A549 (cell line): ENCODE data around the gene CAMKMT. TPM values are rescaled to one million over a fixed set of nuclear protein-coding genes. Genes with fewer than 3 reads are reported as not detected.
A peak's percentile ranks its signal among the peaks of the same experiment; 100 is the strongest.
"Not testable (repeated sequence)": the region's sequence is repeated elsewhere in the genome, so short reads cannot be mapped to it uniquely, and the experiment has no call there.

ENCODE experiments used
- ATAC-seq, 2 experiments: fragments of 200-7000 bp in 1 of 2; fragments of >200 bp in 1 of 2; cut with Nextera tagmentation in 1 of 2; cut with Tn5 transposase in 1 of 2; 3 replicates each; pipeline versions ENCODE4 v1.8.0 to v1.9.1; 2018 to 2020; ENCODE audit warnings: mild to moderate bottlenecking in 1 of 2, moderate library complexity in 1 of 2
- CTCF ChIA-PET: fragments of 300-600 bp; sonication (Branson Sonifier 250); formaldehyde crosslinking; extraction: SDS; loops from one replicate; lab custom pipeline; 2021; ENCODE audit warnings: antibody characterized with exemption, inconsistent platforms; lab: Yijun Ruan, JAX
- POLR2A ChIA-PET: fragments of 350-600 bp; formaldehyde crosslinking; extraction: SDS; loops from one replicate; lab custom pipeline; 2021; ENCODE audit warnings: antibody characterized with exemption, inconsistent platforms; lab: Yijun Ruan, JAX
- DNase-seq, 2 experiments: peaks; one replicate each; pipeline versions ENCODE4 v3.0.0 to v3.0.0-alpha.2; 2011 to 2016; ENCODE audit warnings: low read depth in 1 of 2, low spot score in 1 of 2
- FAIRE-seq: peaks from 2 replicates; lab custom pipeline; 2011; peaks lifted over from hg19 to GRCh38; lab: Jason Lieb, UNC
- H3K27ac ChIP-seq, 2 experiments: fragments of >200 bp; sonication (Bioruptor Twin); formaldehyde crosslinking; 3 replicates each; pipeline ENCODE4 v1.5.1; 2016 to 2017
- H3K4me1 ChIP-seq: fragments of >200 bp; sonication (Bioruptor Twin); formaldehyde crosslinking; 3 replicates; pipeline ENCODE4 v1.6.1; 2016
- H3K4me2 ChIP-seq: fragments of >200 bp; sonication (Bioruptor Twin); formaldehyde crosslinking; 3 replicates; pipeline ENCODE4 v1.6.1; 2016
- H3K4me3 ChIP-seq: fragments of >200 bp; sonication (Bioruptor Twin); formaldehyde crosslinking; 3 replicates; pipeline ENCODE4 v1.5.1; 2016
- H3K9me3 ChIP-seq: fragments of >200 bp; sonication (Bioruptor Twin); formaldehyde crosslinking; 3 replicates; pipeline ENCODE4 v1.6.1; 2016
- CBX8 ChIP-seq: fragments of 200-600 bp; sonication (generic); IDR thresholded peaks from 2 replicates; pipeline ENCODE4 v1.6.1; 2016
- CEBPB ChIP-seq, 2 experiments: fragments of >200 bp in 1 of 2; sonication (Bioruptor Twin) in 1 of 2; formaldehyde crosslinking in 1 of 2; IDR thresholded peaks; 2 replicates each; pipeline ENCODE4 v1.6.1; 2012 to 2016
- CHD4 ChIP-seq: fragments of 200-600 bp; sonication (generic); IDR thresholded peaks from 2 replicates; pipeline ENCODE4 v1.6.1; 2016; ENCODE audit warnings: antibody characterized with exemption, mild to moderate bottlenecking, borderline replicate concordance
- EHMT2 ChIP-seq: fragments of 200-600 bp; sonication (generic); IDR thresholded peaks from 2 replicates; pipeline ENCODE4 v1.6.1; 2016; ENCODE audit warnings: antibody characterized with exemption, low read depth, mild to moderate bottlenecking, moderate library complexity
- ESRRA ChIP-seq: fragments of 150-350 bp; IDR thresholded peaks from 2 replicates; pipeline ENCODE4 v1.6.1; 2014; ENCODE audit warnings: mild to moderate bottlenecking, low read length, borderline replicate concordance
- GATA3 ChIP-seq: IDR thresholded peaks from 2 replicates; pipeline ENCODE4 v1.6.1; 2012; ENCODE audit warnings: borderline replicate concordance
- HDAC2 ChIP-seq: fragments of 200-600 bp; sonication (generic); IDR thresholded peaks from 2 replicates; pipeline ENCODE4 v1.6.1; 2016
- HOXA7 ChIP-seq: fragments of 250-450 bp; sonication (Bioruptor Pico); IDR thresholded peaks from 2 replicates; pipeline ENCODE4 v1.5.0; 2020; ENCODE audit warnings: mild to moderate bottlenecking, moderate library complexity
- NPAS2 ChIP-seq: fragments of 250-450 bp; sonication (Bioruptor Pico); IDR thresholded peaks from 2 replicates; pipeline ENCODE4 v1.8.0; 2022; ENCODE audit warnings: mild to moderate bottlenecking, moderate library complexity, borderline replicate concordance
- PHF8 ChIP-seq: fragments of 200-600 bp; sonication (generic); IDR thresholded peaks from 2 replicates; pipeline ENCODE4 v1.6.1; 2016; ENCODE audit warnings: low read depth, mild to moderate bottlenecking, antibody characterized with exemption, moderate library complexity, borderline replicate concordance
- RAD21 ChIP-seq, 2 experiments: fragments of >200 bp in 1 of 2; sonication (Bioruptor Twin) in 1 of 2; formaldehyde crosslinking in 1 of 2; IDR thresholded peaks in 1 of 2; conservative IDR thresholded peaks in 1 of 2; 2 replicates in 1 of 2; 3 replicates in 1 of 2; pipeline ENCODE4 v1.6.1; 2012 to 2018; ENCODE audit warnings: inconsistent platforms in 1 of 2
- RARB ChIP-seq: fragments of 250-450 bp; sonication (Bioruptor Pico); IDR thresholded peaks from 2 replicates; pipeline ENCODE4 v1.8.0; 2021; ENCODE audit warnings: mild to moderate bottlenecking, moderate library complexity
- RCOR1 ChIP-seq: fragments of 150-350 bp; IDR thresholded peaks from 2 replicates; pipeline ENCODE4 v1.6.1; 2014; ENCODE audit warnings: antibody characterized with exemption, low read length, low read depth
- SMC3 ChIP-seq: fragments of >200 bp; sonication (Bioruptor Twin); formaldehyde crosslinking; IDR thresholded peaks from 3 replicates; pipeline ENCODE4 v1.6.1; 2018; ENCODE audit warnings: inconsistent platforms
- TP53 ChIP-seq: fragments of 250-450 bp; sonication (Bioruptor Pico); IDR thresholded peaks from 2 replicates; pipeline ENCODE4 v1.5.0; 2021; ENCODE audit warnings: mild to moderate bottlenecking, moderate library complexity
- ZC3H11A ChIP-seq: fragments of 450-650 bp; IDR thresholded peaks from 2 replicates; pipeline ENCODE4 v1.6.1; 2014; ENCODE audit warnings: antibody characterized with exemption, mild to moderate bottlenecking
- ZNF302 ChIP-seq: fragments of 250-450 bp; sonication (Bioruptor Pico); IDR thresholded peaks from 2 replicates; pipeline ENCODE4 v1.9.0; 2021; ENCODE audit warnings: inconsistent platforms, mild to moderate bottlenecking, moderate library complexity
- WGBS: methylation state at CpG from one replicate; pipeline ENCODE4 v1.1.6; 2017; ENCODE audit errors: missing lambda C conversion rate; 5-methylcytosine and 5-hydroxymethylcytosine counted together
- polyA plus RNA-seq, 4 experiments: library from polyadenylated mRNA; depleted of rRNA in 3 of 4; stranded (reverse); fragments of >200 nt; fragmentation: RNase III in 1 of 4; extraction: RNeasy Plus Mini Kit Qiagen cat#74134 plus additional on column Dnase treatment in 1 of 4; gene quantifications; 2 replicates in 3 of 4; 3 replicates in 1 of 4; pipeline ENCODE4 v1.2.3, GENCODE V29; 2011 to 2017
- TF ChIP-seq, protein P1 (sequence below): fragments of >200 bp; sonication (Bioruptor Twin); formaldehyde crosslinking; IDR thresholded peaks from 3 replicates; pipeline ENCODE4 v1.6.1; 2016
- TF ChIP-seq, protein P2 (sequence below): IDR thresholded peaks from 2 replicates; pipeline ENCODE4 v1.6.1; 2012
- TF ChIP-seq, protein P3 (sequence below): fragments of 150-350 bp; IDR thresholded peaks from 2 replicates; pipeline ENCODE4 v1.6.1; 2014; ENCODE audit warnings: low read depth, mild to moderate bottlenecking, low read length
- TF ChIP-seq, protein P4 (sequence below): IDR thresholded peaks from 2 replicates; pipeline ENCODE4 v1.6.1; 2012; ENCODE audit warnings: low read depth, borderline replicate concordance
- TF ChIP-seq, protein P5 (sequence below): fragments of 200-600 bp; sonication (generic); IDR thresholded peaks from 2 replicates; pipeline ENCODE4 v1.6.1; 2016; ENCODE audit warnings: antibody characterized with exemption, mild to moderate bottlenecking, moderate library complexity
- TF ChIP-seq, protein P6 (sequence below): fragments of 450-650 bp; IDR thresholded peaks from 2 replicates; pipeline ENCODE4 v1.6.1; 2014; ENCODE audit warnings: antibody characterized with exemption

The CAMKMT gene
- polyA plus RNA-seq, 2 of the 4 experiments (the other 2 are of a cell fraction): 6.5 to 15.7 TPM

DNA sequence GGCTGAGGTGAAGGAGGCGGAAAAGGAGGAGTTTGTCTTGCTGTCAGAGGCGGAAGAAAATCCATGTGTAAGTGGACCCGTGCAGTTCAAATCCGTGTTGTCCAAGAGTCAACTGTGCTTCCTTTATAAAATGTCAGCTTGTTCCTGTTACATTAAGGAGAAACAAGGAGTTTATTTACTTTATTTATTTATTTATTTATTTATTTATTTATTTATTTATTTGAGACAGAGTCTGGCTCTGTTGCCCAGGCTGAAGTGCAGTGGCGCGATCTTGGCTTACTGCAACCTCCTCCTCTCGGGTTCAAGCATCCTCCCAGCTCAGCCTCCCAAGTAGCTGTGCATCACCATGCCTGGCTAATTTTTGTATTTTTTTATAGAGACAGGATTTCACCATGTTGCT lies 143.9 kb downstream of the CAMKMT start:
- peak; percentile 68 for TF ChIP-seq ZC3H11A
- WGBS: 93% methylated on average over 7 of the region's 7 CpGs
- ATAC-seq, H3K4me3 ChIP-seq, DNase-seq, H3K9me3 ChIP-seq, H3K4me2 ChIP-seq, POLR2A ChIA-PET, FAIRE-seq, H3K4me1 ChIP-seq, H3K27ac ChIP-seq: not testable (repeated sequence)
- CTCF ChIA-PET: interaction anchor here (1.4 kb wide), 1 partner anchor 11 kb away, joined by 3 read pairs; no protein-coding TSS in a partner anchor

DNA sequence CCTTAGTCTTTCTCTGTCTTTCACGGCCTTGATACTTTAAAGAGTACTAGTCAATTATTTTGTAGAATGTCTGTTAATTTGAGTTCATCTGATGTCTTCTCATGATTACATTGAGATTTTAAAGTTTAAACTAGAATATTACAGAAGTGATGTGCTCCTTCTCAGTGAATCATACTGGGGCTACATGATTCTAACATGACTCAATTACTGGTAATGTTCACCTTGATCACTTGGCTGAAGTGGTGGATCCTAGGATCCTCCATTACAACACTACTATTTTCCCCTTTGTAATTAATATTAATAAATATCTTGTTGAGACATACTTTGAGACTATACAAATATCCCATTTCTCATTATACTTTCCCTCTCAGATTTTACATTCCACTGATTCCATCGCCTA lies 148.5 kb downstream of the CAMKMT start:
- POLR2A ChIA-PET: no interaction called here
- TF ChIP-seq GATA3 (no peak), ZNF302 (CRISPR knock-in tag) (no peak), CEBPB (IDR thresholded peaks at IDR 0.05) (no peak), CHD4 (no peak), ZC3H11A (no peak), HOXA7 (CRISPR knock-in tag) (no peak), RCOR1 (no peak), PHF8 (no peak), TP53 (CRISPR knock-in tag) (no peak), HDAC2 (no peak), EHMT2 (no peak)
- TF ChIP-seq, protein P1, sequence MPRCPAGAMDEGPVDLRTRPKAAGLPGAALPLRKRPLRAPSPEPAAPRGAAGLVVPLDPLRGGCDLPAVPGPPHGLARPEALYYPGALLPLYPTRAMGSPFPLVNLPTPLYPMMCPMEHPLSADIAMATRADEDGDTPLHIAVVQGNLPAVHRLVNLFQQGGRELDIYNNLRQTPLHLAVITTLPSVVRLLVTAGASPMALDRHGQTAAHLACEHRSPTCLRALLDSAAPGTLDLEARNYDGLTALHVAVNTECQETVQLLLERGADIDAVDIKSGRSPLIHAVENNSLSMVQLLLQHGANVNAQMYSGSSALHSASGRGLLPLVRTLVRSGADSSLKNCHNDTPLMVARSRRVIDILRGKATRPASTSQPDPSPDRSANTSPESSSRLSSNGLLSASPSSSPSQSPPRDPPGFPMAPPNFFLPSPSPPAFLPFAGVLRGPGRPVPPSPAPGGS: no peak
- TF ChIP-seq, protein P2, sequence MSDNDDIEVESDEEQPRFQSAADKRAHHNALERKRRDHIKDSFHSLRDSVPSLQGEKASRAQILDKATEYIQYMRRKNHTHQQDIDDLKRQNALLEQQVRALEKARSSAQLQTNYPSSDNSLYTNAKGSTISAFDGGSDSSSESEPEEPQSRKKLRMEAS: no peak
- TF ChIP-seq, protein P3, sequence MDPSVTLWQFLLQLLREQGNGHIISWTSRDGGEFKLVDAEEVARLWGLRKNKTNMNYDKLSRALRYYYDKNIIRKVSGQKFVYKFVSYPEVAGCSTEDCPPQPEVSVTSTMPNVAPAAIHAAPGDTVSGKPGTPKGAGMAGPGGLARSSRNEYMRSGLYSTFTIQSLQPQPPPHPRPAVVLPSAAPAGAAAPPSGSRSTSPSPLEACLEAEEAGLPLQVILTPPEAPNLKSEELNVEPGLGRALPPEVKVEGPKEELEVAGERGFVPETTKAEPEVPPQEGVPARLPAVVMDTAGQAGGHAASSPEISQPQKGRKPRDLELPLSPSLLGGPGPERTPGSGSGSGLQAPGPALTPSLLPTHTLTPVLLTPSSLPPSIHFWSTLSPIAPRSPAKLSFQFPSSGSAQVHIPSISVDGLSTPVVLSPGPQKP: no peak
- TF ChIP-seq, all 56 proteins: peak for 0
- H3K9me3 ChIP-seq: no peaks in the 10 kb centered on the region
- peaks cover 1% of the 10 kb centered on the region; the same call in 1 of the 3 replicates for H3K4me1 ChIP-seq
- ATAC-seq: no peak
- 94% methylated on average over 2 of the region's 2 CpGs for WGBS
- CTCF ChIA-PET: interaction anchor here (2.5 kb wide), 1 partner anchor 31 kb away, joined by 9 read pairs; no protein-coding TSS in a partner anchor
- DNase-seq: no peak
- no peak overlapping the region for H3K4me2 ChIP-seq
- H3K4me3 ChIP-seq: no peak overlapping the region
- H3K27ac ChIP-seq: no peak overlapping the region
- FAIRE-seq: no peak

DNA sequence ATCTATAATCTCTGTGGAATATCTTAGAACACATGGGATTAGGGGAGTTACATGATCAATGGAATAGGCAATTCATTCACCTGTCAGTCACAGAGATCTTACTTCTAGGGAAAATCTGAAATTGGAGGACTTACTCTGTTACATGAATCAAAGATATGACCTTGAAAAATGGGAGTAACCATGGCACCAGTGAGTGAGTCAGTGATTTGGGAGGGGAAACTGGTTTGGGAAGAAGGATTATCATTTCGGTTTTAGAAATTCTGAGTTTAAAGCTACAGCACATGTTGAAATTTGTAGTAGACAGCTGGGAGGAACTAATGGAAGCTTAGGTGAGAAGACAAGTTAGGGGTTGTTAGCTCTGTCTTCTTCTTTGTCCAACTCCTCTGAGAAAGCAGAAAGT lies 153.7 kb downstream of the CAMKMT start:
- no peak overlapping the region for H3K27ac ChIP-seq
- no peaks in the 10 kb centered on the region; the same call in 2 of the 3 replicates for H3K9me3 ChIP-seq
- whole genome bisulfite sequencing: 54% methylated on average over 1 of the region's 1 CpG
- ChIA-PET POLR2A (no interaction called here), CTCF (interaction anchor here (0.6 to 2.4 kb wide), 2 partner anchors 36 to 55 kb away, joined by 3 to 13 read pairs; no protein-coding TSS in a partner anchor)
- no peak for TF ChIP-seq ESRRA
- TF ChIP-seq NPAS2 (CRISPR knock-in tag): no peak
- TF ChIP-seq SMC3: no peak
- TF ChIP-seq RARB (CRISPR knock-in tag): no peak
- no peak for TF ChIP-seq RAD21 (conservative IDR thresholded peaks at IDR 0.05 in 1 of 2, IDR thresholded peaks at IDR 0.05 in 1 of 2)
- TF ChIP-seq, protein P4, sequence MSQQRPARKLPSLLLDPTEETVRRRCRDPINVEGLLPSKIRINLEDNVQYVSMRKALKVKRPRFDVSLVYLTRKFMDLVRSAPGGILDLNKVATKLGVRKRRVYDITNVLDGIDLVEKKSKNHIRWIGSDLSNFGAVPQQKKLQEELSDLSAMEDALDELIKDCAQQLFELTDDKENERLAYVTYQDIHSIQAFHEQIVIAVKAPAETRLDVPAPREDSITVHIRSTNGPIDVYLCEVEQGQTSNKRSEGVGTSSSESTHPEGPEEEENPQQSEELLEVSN: no peak
- TF ChIP-seq, protein P5, sequence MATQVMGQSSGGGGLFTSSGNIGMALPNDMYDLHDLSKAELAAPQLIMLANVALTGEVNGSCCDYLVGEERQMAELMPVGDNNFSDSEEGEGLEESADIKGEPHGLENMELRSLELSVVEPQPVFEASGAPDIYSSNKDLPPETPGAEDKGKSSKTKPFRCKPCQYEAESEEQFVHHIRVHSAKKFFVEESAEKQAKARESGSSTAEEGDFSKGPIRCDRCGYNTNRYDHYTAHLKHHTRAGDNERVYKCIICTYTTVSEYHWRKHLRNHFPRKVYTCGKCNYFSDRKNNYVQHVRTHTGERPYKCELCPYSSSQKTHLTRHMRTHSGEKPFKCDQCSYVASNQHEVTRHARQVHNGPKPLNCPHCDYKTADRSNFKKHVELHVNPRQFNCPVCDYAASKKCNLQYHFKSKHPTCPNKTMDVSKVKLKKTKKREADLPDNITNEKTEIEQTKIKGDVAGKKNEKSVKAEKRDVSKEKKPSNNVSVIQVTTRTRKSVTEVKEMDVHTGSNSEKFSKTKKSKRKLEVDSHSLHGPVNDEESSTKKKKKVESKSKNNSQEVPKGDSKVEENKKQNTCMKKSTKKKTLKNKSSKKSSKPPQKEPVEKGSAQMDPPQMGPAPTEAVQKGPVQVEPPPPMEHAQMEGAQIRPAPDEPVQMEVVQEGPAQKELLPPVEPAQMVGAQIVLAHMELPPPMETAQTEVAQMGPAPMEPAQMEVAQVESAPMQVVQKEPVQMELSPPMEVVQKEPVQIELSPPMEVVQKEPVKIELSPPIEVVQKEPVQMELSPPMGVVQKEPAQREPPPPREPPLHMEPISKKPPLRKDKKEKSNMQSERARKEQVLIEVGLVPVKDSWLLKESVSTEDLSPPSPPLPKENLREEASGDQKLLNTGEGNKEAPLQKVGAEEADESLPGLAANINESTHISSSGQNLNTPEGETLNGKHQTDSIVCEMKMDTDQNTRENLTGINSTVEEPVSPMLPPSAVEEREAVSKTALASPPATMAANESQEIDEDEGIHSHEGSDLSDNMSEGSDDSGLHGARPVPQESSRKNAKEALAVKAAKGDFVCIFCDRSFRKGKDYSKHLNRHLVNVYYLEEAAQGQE: no peak
- TF ChIP-seq EHMT2: no peak
- TF ChIP-seq, protein P1: no peak
- TF ChIP-seq CBX8: no peak
- TF ChIP-seq, protein P6, sequence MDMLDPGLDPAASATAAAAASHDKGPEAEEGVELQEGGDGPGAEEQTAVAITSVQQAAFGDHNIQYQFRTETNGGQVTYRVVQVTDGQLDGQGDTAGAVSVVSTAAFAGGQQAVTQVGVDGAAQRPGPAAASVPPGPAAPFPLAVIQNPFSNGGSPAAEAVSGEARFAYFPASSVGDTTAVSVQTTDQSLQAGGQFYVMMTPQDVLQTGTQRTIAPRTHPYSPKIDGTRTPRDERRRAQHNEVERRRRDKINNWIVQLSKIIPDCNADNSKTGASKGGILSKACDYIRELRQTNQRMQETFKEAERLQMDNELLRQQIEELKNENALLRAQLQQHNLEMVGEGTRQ: no peak
- FAIRE-seq (no peak), ATAC-seq (no peak), DNase-seq (no peak)
- H3K4me2 ChIP-seq: no peak overlapping the region
- H3K4me3 ChIP-seq: no peak overlapping the region
- H3K4me1 ChIP-seq: peaks cover 6% of the 10 kb centered on the region; the same call in 1 of the 3 replicates
